HepG2 (cell line): Measurements from ENCODE around the gene CKB.

Experiments
- AGO2 ChIP-seq: fragments of 200-400 bp; formaldehyde crosslinking; optimal IDR thresholded peaks from 2 replicates; pipeline ENCODE3; 2017; ENCODE audit warnings: mild to moderate bottlenecking, low read depth, low read length, moderate library complexity
- BRCA1 ChIP-seq: sonication (generic); formaldehyde crosslinking; IDR thresholded peaks from 2 replicates; pipeline ENCODE4 v1.4.0; 2020; ENCODE audit warnings: missing genetic modification reagents
- CEBPB ChIP-seq: IDR thresholded peaks from 2 replicates; pipeline ENCODE4 v1.6.1; 2011; ENCODE audit warnings: low read depth, low read length, improper control_type of control experiment, borderline replicate concordance
- CTCF ChIP-seq: sonication (generic); formaldehyde crosslinking; IDR thresholded peaks from 2 replicates; pipeline ENCODE4 v1.5.0; 2020; ENCODE audit warnings: mild to moderate bottlenecking, missing genetic modification reagents, moderate library complexity
- EZH2 ChIP-seq: conservative IDR thresholded peaks from 2 replicates; pipeline ENCODE4 v1.6.1; 2012; ENCODE audit warnings: mild to moderate bottlenecking, low read depth, low read length, moderate library complexity
- JUNB ChIP-seq: sonication (generic); formaldehyde crosslinking; IDR thresholded peaks from 2 replicates; pipeline ENCODE4 v1.8.0; 2022; ENCODE audit warnings: missing genetic modification reagents, mild to moderate bottlenecking, borderline replicate concordance
- MIER2 ChIP-seq: IDR thresholded peaks from 2 replicates; pipeline ENCODE4 v1.6.1; 2016; ENCODE audit warnings: missing biosample characterization, missing genetic modification reagents
- NR2F2 ChIP-seq: IDR thresholded peaks from 2 replicates; pipeline ENCODE4 v1.6.1; 2012; ENCODE audit warnings: low read depth, inconsistent platforms, borderline replicate concordance
- NR2F6 ChIP-seq, 2 experiments: IDR thresholded peaks; 2 replicates each; pipeline ENCODE4 v1.6.1; 2016; ENCODE audit warnings: antibody characterized with exemption in 1 of 2, mild to moderate bottlenecking in 1 of 2
- SIN3A ChIP-seq: IDR thresholded peaks from 2 replicates; pipeline ENCODE4 v1.6.1; 2011; ENCODE audit warnings: low read depth, mild to moderate bottlenecking, control low read depth, low read length, borderline replicate concordance
- SP5 ChIP-seq: IDR thresholded peaks from 2 replicates; pipeline ENCODE4 v1.6.1; 2016; ENCODE audit warnings: low read depth, borderline replicate concordance
- ZBTB33 ChIP-seq: sonication (generic); formaldehyde crosslinking; IDR thresholded peaks from 2 replicates; pipeline ENCODE4 v1.4.0; 2020; ENCODE audit warnings: missing genetic modification reagents
- ZNF317 ChIP-seq: sonication (generic); formaldehyde crosslinking; IDR thresholded peaks from 2 replicates; pipeline ENCODE4 v1.5.0; 2020; ENCODE audit warnings: mild to moderate bottlenecking, missing genetic modification reagents
- ZNF768 ChIP-seq: sonication (generic); formaldehyde crosslinking; IDR thresholded peaks from 2 replicates; pipeline ENCODE4 v1.4.0; 2020; ENCODE audit warnings: missing genetic modification reagents

GRCh38 chr14:103507751-103508150, 14.9 kb downstream of the CKB start:
- TF ChIP-seq AGO2 (no peak), NR2F2 (no peak), CTCF (CRISPR knock-in tag) (no peak), SP5 (CRISPR knock-in tag) (no peak), CEBPB (no peak), SIN3A (no peak), BRCA1 (no peak), ZNF317 (no peak), MIER2 (CRISPR knock-in tag) (no peak), EZH2 (no peak), ZBTB33 (CRISPR knock-in tag) (no peak), NR2F6 (IDR thresholded peaks at IDR 0.05) (no peak), NR2F6 (CRISPR knock-in tag; IDR thresholded peaks at IDR 0.05) (no peak), ZNF768 (CRISPR knock-in tag) (no peak), JUNB (CRISPR knock-in tag) (no peak)
